Activated gamma-delta T cell treated with Interleukin-2 at 50 U/mL for 16 hours (primary cell): Measurements from ENCODE around the gene CPNE9.

Source experiments
- DNase-seq: peaks from one replicate; pipeline ENCODE4 v3.0.0-alpha.2; 2020

Gene CPNE9

GRCh38 chr3:9703736-9704346 lies at the start of gene CPNE9:
CPNE9 (plus strand) TSS chr3:9703833; CDS start chr3:9703997, 164 bp downstream.
- DNase-seq = no peak

GRCh38 chr3:9659849-9660248 lies 43.8 kb upstream of the CPNE9 start:
- DNase-seq = no peak

- DNase-seq = no peak
These were observed 42.7 kb upstream of the CPNE9 start for GRCh38 chr3:9660972-9661371.

- no peak for DNase-seq
These were observed 39.4 kb upstream of the CPNE9 start for GRCh38 chr3:9664119-9664751.

- no peak for DNase-seq
These were observed 36.8 kb upstream of the CPNE9 start for GRCh38 chr3:9666704-9667445.

GRCh38 chr3:9669277-9669676 lies 34.4 kb upstream of the CPNE9 start:
- DNase-seq = no peak

GRCh38 chr3:9669720-9670432 lies 33.8 kb upstream of the CPNE9 start:
- DNase-seq = no peak

- no peak for DNase-seq
These were observed 30.6 kb upstream of the CPNE9 start for GRCh38 chr3:9673082-9673481.

- no peak for DNase-seq
These were observed 29.9 kb upstream of the CPNE9 start for GRCh38 chr3:9673752-9674151.

GRCh38 chr3:9675736-9676290 lies 27.8 kb upstream of the CPNE9 start:
- no peak for DNase-seq

- DNase-seq = no peak
These were observed 26.8 kb upstream of the CPNE9 start for GRCh38 chr3:9676785-9677184.

GRCh38 chr3:9678493-9678892 lies 25.1 kb upstream of the CPNE9 start:
- no peak for DNase-seq

GRCh38 chr3:9679476-9680080 lies 24.1 kb upstream of the CPNE9 start:
- DNase-seq = no peak

- DNase-seq = no peak
These were observed 22.5 kb upstream of the CPNE9 start for GRCh38 chr3:9681011-9681722.

GRCh38 chr3:9681723-9682081 lies 21.9 kb upstream of the CPNE9 start:
- no peak for DNase-seq

GRCh38 chr3:9682096-9682495 lies 21.5 kb upstream of the CPNE9 start:
- no peak for DNase-seq

- no peak for DNase-seq
These were observed 20.2 kb upstream of the CPNE9 start for GRCh38 chr3:9683426-9683825.

GRCh38 chr3:9685216-9686049 lies 18.2 kb upstream of the CPNE9 start:
- DNase-seq = no peak

- DNase-seq = no peak
These were observed 17.5 kb upstream of the CPNE9 start for GRCh38 chr3:9686050-9686550.

- no peak for DNase-seq
These were observed 16.9 kb upstream of the CPNE9 start for GRCh38 chr3:9686703-9687102.

GRCh38 chr3:9687514-9687913 lies 16.1 kb upstream of the CPNE9 start:
- no peak for DNase-seq
